HL-60 (cell line): Measurements from ENCODE around the gene STK25.

Source experiments
- CTCF ChIP-seq: IDR thresholded peaks from one replicate; pipeline ENCODE4 v1.5.1; 2011; ENCODE audit warnings: low read length, control low read depth, inconsistent platforms; ENCODE audit not compliant: insufficient read depth
- GABPA ChIP-seq: IDR thresholded peaks from 2 replicates; pipeline ENCODE4 v1.6.1; 2012; ENCODE audit warnings: low read depth
- POLR2AphosphoS5 ChIP-seq: IDR thresholded peaks from 2 replicates; pipeline ENCODE4 v1.6.1; 2012; ENCODE audit warnings: low read depth
- REST ChIP-seq: IDR thresholded peaks from 2 replicates; pipeline ENCODE4 v1.6.1; 2012; ENCODE audit warnings: low read depth; ENCODE audit not compliant: insufficient replicate concordance
- SPI1 ChIP-seq: IDR thresholded peaks from 2 replicates; pipeline ENCODE4 v1.6.1; 2012; ENCODE audit warnings: low read depth, mild to moderate bottlenecking, borderline replicate concordance

GRCh38 chr2:241546771-241547498 is 38.6 kb upstream of the STK25 start:
- no peak for TF ChIP-seq CTCF
- no peak for TF ChIP-seq POLR2AphosphoS5
- TF ChIP-seq REST = no peak
- no peak for TF ChIP-seq SPI1
- TF ChIP-seq GABPA = no peak
